ENCODE measurements around the gene GADD45A. TPM values are rescaled to one million over a fixed set of nuclear protein-coding genes. Genes with fewer than 3 reads are reported as not detected.

Gene GADD45A
- polyA plus RNA-seq, 1 donor (not counting 4 experiments of a cell fraction or from before 2014, with no cell fraction given), result 151 TPM

GRCh38 chr1:67701876-67702275 is 16.9 kb downstream of the GADD45A start:
- DNase-seq (ENCODE audit: low read depth, low spot score) (no peak), FAIRE-seq (no peak)
- TF ChIP-seq CTCF (optimal IDR thresholded peaks at IDR 0.05 in 1 of 3, IDR thresholded peaks at IDR 0.05 in 1 of 3, conservative IDR thresholded peaks at IDR 0.05 in 1 of 3; ENCODE audit: extremely low read depth in 1 of 3, insufficient read depth in 2 of 3, low read length in 3 of 3) (no peak), EZH2 (IDR thresholded peaks at IDR 0.05; ENCODE audit: low read length) (no peak)
- dilution Hi-C loops (cut with MboI; ENCODE audit: extremely low pct_ligation_motif_present, low sequenced_read_pairs), result no loop called here
- Histone ChIP-seq H3K36me3 (ENCODE audit: control insufficient read depth in 2 of 2, extremely low read depth in 1 of 2, insufficient read depth in 2 of 2, low read length in 2 of 2) (peaks cover 17% of the 10 kb centered on the region in 2 experiments), H3K4me3 (ENCODE audit: control insufficient read depth in 2 of 3, extremely low read depth in 1 of 3, insufficient read depth in 2 of 3, low read depth in 1 of 3, low read length in 3 of 3) (no peak overlapping the region), H3K9me1 (ENCODE audit: control insufficient read depth, extremely low read depth, insufficient read depth, low read length) (no peaks in the 10 kb centered on the region), H3K27ac (ENCODE audit: control insufficient read depth, insufficient read depth, low read length) (no peak overlapping the region), H3K4me1 (ENCODE audit: control insufficient read depth, extremely low read depth, insufficient read depth, low read length) (peaks cover 6% of the 10 kb centered on the region), H3K9ac (ENCODE audit: control insufficient read depth, extremely low read depth, insufficient read depth, low read length) (no peak overlapping the region), H3K79me2 (ENCODE audit: control insufficient read depth, insufficient read depth, low read length) (no peaks in the 10 kb centered on the region), H2AFZ (ENCODE audit: control insufficient read depth, low read length) (no peak overlapping the region), H4K20me1 (ENCODE audit: control insufficient read depth, extremely low read depth, insufficient read depth, low read length) (no peaks in the 10 kb centered on the region), H3K27me3 (ENCODE audit: control insufficient read depth, extremely low read depth, insufficient read depth, low read length) (no peaks in the 10 kb centered on the region), H3K9me3 (ENCODE audit: control insufficient read depth, low read depth, low read length) (no peaks in the 10 kb centered on the region), H3K4me2 (ENCODE audit: control insufficient read depth, extremely low read depth, insufficient read depth, low read depth, low read length) (no peak overlapping the region)

DNA sequence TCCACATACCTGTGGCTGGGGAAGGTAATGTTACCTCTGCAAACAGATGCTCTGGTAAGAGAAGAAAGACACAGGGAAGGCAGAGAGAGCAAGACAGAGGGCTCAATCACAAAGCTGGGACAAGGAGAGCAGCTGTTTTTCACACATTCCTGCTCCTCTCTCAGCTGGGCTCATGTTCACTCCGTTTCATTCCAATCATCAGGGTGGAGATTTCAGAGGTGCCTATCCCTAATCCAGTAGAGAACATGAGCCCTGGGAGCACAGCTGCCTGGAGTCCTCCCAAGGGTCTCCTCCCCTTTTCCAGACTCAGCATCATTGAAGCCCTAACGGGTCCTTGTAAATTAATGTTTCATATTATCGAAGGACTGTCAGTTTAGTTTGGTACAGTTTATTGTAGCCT is 19.4 kb downstream of the GADD45A start:
- Histone ChIP-seq H3K27me3 (ENCODE audit: control insufficient read depth, extremely low read depth, insufficient read depth, low read length) (no peaks in the 10 kb centered on the region), H3K4me1 (ENCODE audit: control insufficient read depth, extremely low read depth, insufficient read depth, low read length) (peaks cover 16% of the 10 kb centered on the region), H3K79me2 (ENCODE audit: control insufficient read depth, insufficient read depth, low read length) (peaks cover 2% of the 10 kb centered on the region), H2AFZ (ENCODE audit: control insufficient read depth, low read length) (no peak overlapping the region), H3K9ac (ENCODE audit: control insufficient read depth, extremely low read depth, insufficient read depth, low read length) (no peak overlapping the region), H3K36me3 (ENCODE audit: control insufficient read depth in 2 of 2, extremely low read depth in 1 of 2, insufficient read depth in 2 of 2, low read length in 2 of 2) (peaks cover 22 to 23% of the 10 kb centered on the region in 2 experiments), H3K4me3 (ENCODE audit: control insufficient read depth in 2 of 3, extremely low read depth in 1 of 3, insufficient read depth in 2 of 3, low read depth in 1 of 3, low read length in 3 of 3) (no peak overlapping the region), H3K9me3 (ENCODE audit: control insufficient read depth, low read depth, low read length) (no peaks in the 10 kb centered on the region), H4K20me1 (ENCODE audit: control insufficient read depth, extremely low read depth, insufficient read depth, low read length) (no peaks in the 10 kb centered on the region), H3K9me1 (ENCODE audit: control insufficient read depth, extremely low read depth, insufficient read depth, low read length) (no peaks in the 10 kb centered on the region), H3K27ac (ENCODE audit: control insufficient read depth, insufficient read depth, low read length) (no peak overlapping the region), H3K4me2 (ENCODE audit: control insufficient read depth, extremely low read depth, insufficient read depth, low read depth, low read length) (no peak overlapping the region)
- FAIRE-seq (no peak), DNase-seq (ENCODE audit: low read depth, low spot score) (no peak)
- dilution Hi-C loops (cut with MboI; ENCODE audit: extremely low pct_ligation_motif_present, low sequenced_read_pairs), result no loop called here
- no peak for TF ChIP-seq EZH2 (IDR thresholded peaks at IDR 0.05; ENCODE audit: low read length)
- no peak for TF ChIP-seq CTCF (optimal IDR thresholded peaks at IDR 0.05 in 1 of 3, IDR thresholded peaks at IDR 0.05 in 1 of 3, conservative IDR thresholded peaks at IDR 0.05 in 1 of 3; ENCODE audit: extremely low read depth in 1 of 3, insufficient read depth in 2 of 3, low read length in 3 of 3)

All from keratinocyte (primary cell).